BE2C (cell line): Measurements from ENCODE around the gene EPHA7.

Experiments used
- DNase-seq: peaks from one replicate; pipeline ENCODE4 v3.0.0-alpha.2; 2020
- H3K27me3 ChIP-seq: fragments of 250-450 bp; sonication (Bioruptor Pico); 2 replicates; pipeline ENCODE4 v1.5.1; 2020; ENCODE audit warnings: mild to moderate bottlenecking
- H3K36me3 ChIP-seq: fragments of 250-450 bp; sonication (Bioruptor Pico); 2 replicates; pipeline ENCODE4 v1.5.1; 2020; ENCODE audit warnings: mild to moderate bottlenecking
- H3K4me1 ChIP-seq: fragments of 250-450 bp; sonication (Bioruptor Pico); 2 replicates; pipeline ENCODE4 v1.5.1; 2020
- H3K4me3 ChIP-seq: 2 replicates; pipeline ENCODE4 v1.5.1; 2011; ENCODE audit warnings: low read depth, low read length
- H3K9me3 ChIP-seq: fragments of 250-450 bp; sonication (Bioruptor Pico); 2 replicates; pipeline ENCODE4 v1.5.1; 2020
- TF ChIP-seq, protein P1 (sequence below): IDR thresholded peaks from 2 replicates; pipeline ENCODE4 v1.5.1; 2012; ENCODE audit warnings: mild to moderate bottlenecking, low read depth, low read length

Gene EPHA7

DNA sequence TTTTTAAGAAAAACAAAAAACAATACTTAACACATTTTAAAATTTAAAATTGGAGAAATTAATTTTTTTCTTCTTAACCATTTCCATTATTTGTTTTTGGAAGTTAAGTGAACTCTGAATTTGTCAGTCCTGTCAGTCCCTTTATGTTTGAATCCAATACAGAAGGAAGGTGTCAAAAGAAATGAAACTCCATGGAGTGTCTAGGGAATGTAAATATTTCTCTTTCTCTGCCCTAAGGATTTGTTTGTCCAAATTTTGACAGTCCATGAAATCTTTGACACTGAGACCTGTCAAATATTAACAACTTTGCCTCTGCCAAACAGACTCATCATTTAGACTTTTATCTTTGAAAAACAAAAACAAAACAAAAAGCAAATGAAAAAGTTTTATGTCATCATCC is 166.4 kb downstream of the EPHA7 start:
- Histone ChIP-seq H3K4me1 (no peaks in the 10 kb centered on the region), H3K4me3 (no peak overlapping the region), H3K9me3 (no peaks in the 10 kb centered on the region), H3K36me3 (no peaks in the 10 kb centered on the region), H3K27me3 (no peaks in the 10 kb centered on the region)
- TF ChIP-seq, protein P1, sequence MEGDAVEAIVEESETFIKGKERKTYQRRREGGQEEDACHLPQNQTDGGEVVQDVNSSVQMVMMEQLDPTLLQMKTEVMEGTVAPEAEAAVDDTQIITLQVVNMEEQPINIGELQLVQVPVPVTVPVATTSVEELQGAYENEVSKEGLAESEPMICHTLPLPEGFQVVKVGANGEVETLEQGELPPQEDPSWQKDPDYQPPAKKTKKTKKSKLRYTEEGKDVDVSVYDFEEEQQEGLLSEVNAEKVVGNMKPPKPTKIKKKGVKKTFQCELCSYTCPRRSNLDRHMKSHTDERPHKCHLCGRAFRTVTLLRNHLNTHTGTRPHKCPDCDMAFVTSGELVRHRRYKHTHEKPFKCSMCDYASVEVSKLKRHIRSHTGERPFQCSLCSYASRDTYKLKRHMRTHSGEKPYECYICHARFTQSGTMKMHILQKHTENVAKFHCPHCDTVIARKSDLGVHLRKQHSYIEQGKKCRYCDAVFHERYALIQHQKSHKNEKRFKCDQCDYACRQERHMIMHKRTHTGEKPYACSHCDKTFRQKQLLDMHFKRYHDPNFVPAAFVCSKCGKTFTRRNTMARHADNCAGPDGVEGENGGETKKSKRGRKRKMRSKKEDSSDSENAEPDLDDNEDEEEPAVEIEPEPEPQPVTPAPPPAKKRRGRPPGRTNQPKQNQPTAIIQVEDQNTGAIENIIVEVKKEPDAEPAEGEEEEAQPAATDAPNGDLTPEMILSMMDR, result no peak
- DNase-seq, result no peak

DNA sequence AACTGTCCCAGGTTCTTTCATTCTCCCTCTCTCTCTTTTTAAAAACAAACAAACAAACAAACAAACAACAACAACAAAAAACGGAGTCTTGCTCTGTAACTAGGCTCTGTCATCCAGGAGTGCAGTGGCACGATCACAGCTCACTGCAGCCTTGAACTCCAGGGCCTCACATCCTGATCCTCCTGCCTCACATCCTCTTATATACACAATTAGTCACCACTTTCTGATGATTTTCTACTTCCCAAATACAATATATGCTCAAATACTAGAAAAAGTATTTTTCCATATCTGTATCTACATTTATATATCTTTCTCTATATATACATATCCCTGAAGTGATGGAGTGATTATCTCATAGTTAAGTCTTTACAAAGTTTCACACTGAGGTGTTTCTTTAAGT is 170.7 kb downstream of the EPHA7 start:
- Histone ChIP-seq H3K4me1 (no peaks in the 10 kb centered on the region), H3K9me3 (no peaks in the 10 kb centered on the region), H3K27me3 (no peaks in the 10 kb centered on the region), H3K36me3 (no peaks in the 10 kb centered on the region), H3K4me3 (no peak overlapping the region)
- no peak for DNase-seq
- TF ChIP-seq, protein P1, result no peak

DNA sequence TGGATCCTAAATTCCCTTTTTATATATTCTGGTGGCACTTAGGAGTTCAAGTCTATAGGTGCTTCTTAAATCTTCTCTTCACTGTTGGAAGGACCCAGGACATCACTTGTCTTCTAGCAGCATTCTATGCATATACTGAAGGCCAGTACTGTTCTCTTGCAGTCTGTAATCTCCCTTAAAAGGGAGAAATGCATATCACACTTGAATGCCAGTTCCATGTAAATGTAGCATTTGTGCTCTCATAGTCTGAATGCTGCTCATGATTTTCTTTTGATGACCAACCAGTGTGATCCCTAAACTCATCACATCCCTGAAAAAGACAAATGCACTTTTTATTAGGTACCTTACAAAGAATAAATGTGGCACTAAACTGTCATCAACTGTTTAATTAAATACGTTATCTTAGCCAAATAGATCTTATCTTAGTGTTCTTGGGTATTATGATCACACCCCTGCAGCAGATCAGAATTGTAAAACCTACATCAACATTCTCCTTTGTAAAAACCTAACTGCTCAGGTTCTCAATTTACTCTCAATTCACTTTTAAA is 176.1 kb downstream of the EPHA7 start:
- Histone ChIP-seq H3K4me3 (no peak overlapping the region), H3K36me3 (no peaks in the 10 kb centered on the region), H3K4me1 (no peaks in the 10 kb centered on the region), H3K27me3 (no peaks in the 10 kb centered on the region; the same call in 1 of the 2 replicates), H3K9me3 (no peaks in the 10 kb centered on the region)
- DNase-seq, result no peak
- TF ChIP-seq, protein P1, result no peak

DNA sequence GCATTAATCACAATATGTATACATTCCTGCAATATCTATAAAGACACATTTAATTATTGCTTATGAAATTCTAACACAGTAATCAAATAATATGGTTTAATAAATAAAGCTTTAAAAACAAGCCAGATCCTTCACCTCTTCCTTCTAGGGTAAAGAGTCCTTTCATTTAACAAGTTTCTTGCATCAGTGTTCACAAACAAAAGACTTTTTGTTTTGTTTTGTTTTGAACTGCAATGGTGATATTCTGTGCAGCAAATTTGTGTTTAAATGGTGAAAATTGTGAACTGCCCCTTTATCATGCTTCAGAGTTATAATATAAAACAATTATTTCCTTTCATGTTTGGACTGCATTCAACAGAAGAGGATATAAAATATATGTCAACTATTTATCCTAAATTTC is 177.3 kb downstream of the EPHA7 start:
- no peaks in the 10 kb centered on the region for H3K36me3 ChIP-seq
- no peaks in the 10 kb centered on the region for H3K4me1 ChIP-seq
- TF ChIP-seq, protein P1, result no peak
- no peaks in the 10 kb centered on the region; the same call in 1 of the 2 replicates for H3K27me3 ChIP-seq
- DNase-seq, result no peak
- H3K4me3 ChIP-seq, result no peak overlapping the region
- no peaks in the 10 kb centered on the region for H3K9me3 ChIP-seq

DNA sequence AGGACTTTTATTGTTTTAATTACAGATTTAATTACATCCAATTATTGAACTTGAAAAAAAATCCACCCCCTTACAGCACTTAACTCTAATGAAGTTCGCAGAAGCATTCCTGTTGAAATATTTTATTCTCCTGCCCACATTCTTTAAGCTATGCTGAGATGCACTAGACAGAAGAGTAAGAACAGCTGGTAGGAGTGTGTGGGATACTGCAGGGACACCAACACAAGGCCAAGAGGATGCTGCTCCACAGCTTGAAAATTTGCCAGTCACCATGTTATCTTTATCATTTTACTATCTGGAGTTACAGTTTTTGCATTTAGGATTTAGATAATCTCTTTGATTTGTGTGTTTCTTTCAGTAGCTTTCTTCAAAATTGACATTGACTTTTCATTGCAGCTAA is 180.7 kb downstream of the EPHA7 start:
- Histone ChIP-seq H3K4me3 (no peak overlapping the region), H3K9me3 (no peaks in the 10 kb centered on the region), H3K4me1 (no peaks in the 10 kb centered on the region), H3K36me3 (no peaks in the 10 kb centered on the region), H3K27me3 (no peaks in the 10 kb centered on the region; the same call in 1 of the 2 replicates)
- DNase-seq, result no peak
- TF ChIP-seq, protein P1, result no peak

DNA sequence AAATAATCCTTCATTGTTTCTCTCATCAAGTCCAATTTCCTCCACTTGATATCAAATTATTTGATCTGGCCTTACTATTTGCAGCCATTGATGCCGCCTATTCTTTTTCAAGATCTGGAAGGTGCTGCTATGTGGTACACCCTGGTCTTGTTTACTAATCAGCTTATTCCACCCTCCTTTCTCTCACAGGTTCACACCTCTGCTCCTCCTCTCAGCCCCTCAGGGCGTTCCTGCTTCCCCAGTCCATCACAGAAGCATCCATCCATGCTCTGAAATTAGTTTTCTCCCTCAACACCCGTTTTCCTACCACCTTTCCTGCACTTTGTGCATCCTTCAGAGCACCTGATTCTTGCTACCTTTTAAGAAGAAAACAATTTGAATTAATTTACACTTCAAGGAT is 183.6 kb downstream of the EPHA7 start:
- Histone ChIP-seq H3K36me3 (no peaks in the 10 kb centered on the region), H3K4me1 (no peaks in the 10 kb centered on the region), H3K4me3 (no peak overlapping the region), H3K27me3 (no peaks in the 10 kb centered on the region; the same call in 1 of the 2 replicates), H3K9me3 (no peaks in the 10 kb centered on the region)
- TF ChIP-seq, protein P1, result no peak
- DNase-seq, result no peak
